ENCODE measurements around the gene GRAMD2B. TPM values are rescaled to one million over a fixed set of nuclear protein-coding genes. Genes with fewer than 3 reads are reported as not detected.
"Not testable (repeated sequence)": the region's sequence is repeated elsewhere in the genome, so short reads cannot be mapped to it uniquely, and the experiment has no call there.

GRAMD2B gene
- total and polyA plus RNA-seq, 4 experiments from 2014 or later, result 4.0 to 6.1 (median 5.1) TPM

DNA sequence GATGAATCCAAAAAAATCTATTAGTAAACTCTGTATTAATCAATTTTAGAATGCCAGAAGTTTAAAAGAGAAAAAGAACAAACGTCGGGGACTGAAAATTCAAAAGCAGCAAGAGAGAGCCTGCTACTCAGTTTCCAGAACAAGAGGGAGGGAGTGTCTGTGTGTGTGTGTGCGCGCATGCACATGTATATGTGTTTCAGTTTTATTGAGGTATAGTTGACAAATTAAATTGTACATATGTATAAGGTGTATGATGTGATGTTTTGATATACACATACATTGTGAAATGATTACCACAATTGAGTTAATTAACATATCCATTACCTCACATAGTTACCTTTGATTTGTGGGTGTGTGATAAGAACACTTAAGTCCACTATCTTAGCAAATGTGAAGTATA lies 27.6 kb upstream of the GRAMD2B start:
- Mint-ChIP-seq H3K4me3 (no peak overlapping the region), H3K27ac (no peak overlapping the region), H3K36me3 (peaks cover 0 to 9% of the 10 kb centered on the region in 2 donors), H3K27me3 (peaks cover 0 to 2% of the 10 kb centered on the region in 2 donors), H3K9me3 (peaks cover 0 to 22% (median 18%) of the 10 kb centered on the region in 8 donors), H3K4me1 (peaks cover 0 to 3% (median under 1%) of the 10 kb centered on the region in 4 donors)
- no peaks in the 10 kb centered on the region for H3K27me3 ChIP-seq (ENCODE audit: insufficient read depth, low read length)
- no peak overlapping the region for H3K4me3 ChIP-seq (ENCODE audit: low read length in 2 of 2)
- DNase-seq, result no peak
- intact Hi-C loops (cut with micrococcal nuclease), result no loop called here
- CTCF ChIA-PET (ENCODE audit: partially characterized antibody), result no interaction called here
- H3K36me3 ChIP-seq (ENCODE audit: insufficient read depth, low read length), result no peaks in the 10 kb centered on the region
- POLR2A ChIA-PET (ENCODE audit: partially characterized antibody), result no interaction called here
- no peaks in the 10 kb centered on the region for H3K4me1 ChIP-seq (ENCODE audit: insufficient read depth, low read length)
- no peak overlapping the region for H3K27ac ChIP-seq (ENCODE audit: low read depth, low read length)
- peaks cover 0 to 2% of the 10 kb centered on the region in 2 donors for H3K9me3 ChIP-seq (ENCODE audit: control insufficient read depth in 1 of 2, low read length in 2 of 2)

DNA sequence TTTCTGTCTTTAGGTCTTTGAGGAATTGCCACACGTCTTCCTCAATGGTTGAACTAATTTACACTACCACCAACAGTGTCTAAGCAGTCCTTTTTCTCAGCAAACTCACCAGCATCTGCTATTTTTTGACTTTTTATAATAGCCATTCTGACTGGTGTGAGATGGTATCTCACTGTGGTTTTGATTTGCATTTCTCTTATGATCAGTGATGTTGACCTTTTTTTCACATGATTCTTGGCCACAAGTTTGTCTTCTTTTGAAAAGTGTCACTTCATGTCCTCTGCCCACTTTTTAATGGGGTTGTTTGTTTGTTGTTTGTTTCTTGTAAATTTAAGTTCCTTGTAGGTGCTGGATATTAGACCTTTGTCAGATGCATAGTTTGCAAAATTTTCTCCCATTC lies 26.5 kb upstream of the GRAMD2B start:
- H3K36me3 ChIP-seq (ENCODE audit: insufficient read depth, low read length); CTCF ChIA-PET (ENCODE audit: partially characterized antibody); H3K4me3 Mint-ChIP-seq; POLR2A ChIA-PET (ENCODE audit: partially characterized antibody); H3K27me3 ChIP-seq (ENCODE audit: insufficient read depth, low read length); H3K27ac ChIP-seq (ENCODE audit: low read depth, low read length); H3K4me1 Mint-ChIP-seq; H3K27ac Mint-ChIP-seq; H3K4me1 ChIP-seq (ENCODE audit: insufficient read depth, low read length); H3K27me3 Mint-ChIP-seq; DNase-seq; H3K4me3 ChIP-seq (ENCODE audit: low read length in 2 of 2); intact Hi-C loops (cut with micrococcal nuclease); H3K36me3 Mint-ChIP-seq; H3K9me3 ChIP-seq (ENCODE audit: control insufficient read depth in 1 of 2, low read length in 2 of 2): not testable (repeated sequence)
- H3K9me3 Mint-ChIP-seq, result peaks cover 0 to 31% (median 24%) of the 10 kb centered on the region in 8 donors

GRCh38 chr5:126398791-126399190 lies 24.4 kb upstream of the GRAMD2B start:
- no peak overlapping the region for H3K4me3 ChIP-seq (ENCODE audit: low read length in 2 of 2)
- H3K4me1 ChIP-seq (ENCODE audit: insufficient read depth, low read length), result no peaks in the 10 kb centered on the region
- peaks cover 0 to 35% (median 27%) of the 10 kb centered on the region in 8 donors for H3K9me3 Mint-ChIP-seq
- H3K27ac ChIP-seq (ENCODE audit: low read depth, low read length), result no peak overlapping the region
- no peak overlapping the region for H3K4me3 Mint-ChIP-seq
- no peaks in the 10 kb centered on the region for H3K27me3 ChIP-seq (ENCODE audit: insufficient read depth, low read length)
- intact Hi-C loops (cut with micrococcal nuclease), result no loop called here
- H3K4me1 Mint-ChIP-seq, result peaks cover 0 to 3% (median under 1%) of the 10 kb centered on the region in 4 donors
- no peaks in the 10 kb centered on the region for H3K27me3 Mint-ChIP-seq
- ChIA-PET POLR2A (ENCODE audit: partially characterized antibody) (no interaction called here), CTCF (ENCODE audit: partially characterized antibody) (no interaction called here)
- H3K36me3 ChIP-seq (ENCODE audit: insufficient read depth, low read length), result no peaks in the 10 kb centered on the region
- peaks cover 0 to 9% of the 10 kb centered on the region in 2 donors for H3K36me3 Mint-ChIP-seq
- DNase-seq, result no peak
- H3K27ac Mint-ChIP-seq, result no peak overlapping the region
- peaks cover 0 to 4% of the 10 kb centered on the region in 2 donors for H3K9me3 ChIP-seq (ENCODE audit: control insufficient read depth in 1 of 2, low read length in 2 of 2)

DNA sequence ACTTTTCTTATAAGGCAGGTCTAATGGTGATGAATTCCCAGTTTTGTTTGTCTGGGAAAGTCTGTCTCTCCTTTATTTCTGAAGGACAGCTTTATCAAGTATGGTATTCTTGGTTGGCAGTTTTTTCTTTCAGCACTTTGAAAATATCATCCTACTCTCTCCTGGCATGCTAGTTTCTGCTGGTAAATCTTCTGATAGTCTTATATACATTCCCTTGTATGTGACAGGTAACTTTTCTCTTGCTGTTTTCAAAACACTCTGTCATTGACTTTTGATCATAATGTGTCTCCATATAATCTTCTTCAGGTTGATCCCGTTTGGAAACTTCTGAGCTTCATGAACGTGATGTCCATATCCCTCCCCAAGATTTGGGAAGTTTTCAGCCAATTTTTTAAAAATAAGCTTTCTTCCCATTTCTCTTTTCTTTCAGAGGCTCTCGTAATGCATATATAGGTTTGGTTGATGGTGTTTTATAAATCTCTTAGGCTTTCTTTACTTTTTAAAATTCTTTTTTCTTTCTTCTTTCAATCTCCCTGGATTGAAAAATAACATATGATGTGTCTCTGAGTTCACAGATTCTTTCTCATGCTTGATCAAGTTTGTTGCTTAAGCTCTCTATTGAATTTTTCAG lies 22.5 kb upstream of the GRAMD2B start:
- ChIA-PET CTCF (ENCODE audit: partially characterized antibody) (interaction anchor here (1.4 kb wide), 1 partner anchor 99 kb away, joined by 4 read pairs; no protein-coding TSS in a partner anchor), POLR2A (ENCODE audit: partially characterized antibody) (no interaction called here)
- H3K4me3 ChIP-seq (ENCODE audit: low read length in 2 of 2), result no peak overlapping the region
- peaks cover 0 to 4% of the 10 kb centered on the region in 2 donors for H3K9me3 ChIP-seq (ENCODE audit: control insufficient read depth in 1 of 2, low read length in 2 of 2)
- DNase-seq, result no peak
- Mint-ChIP-seq H3K4me1 (peaks cover 0 to 3% (median under 1%) of the 10 kb centered on the region in 4 donors), H3K27me3 (peaks cover 3 to 4% of the 10 kb centered on the region in 2 donors), H3K9me3 (peaks cover 0 to 35% (median 27%) of the 10 kb centered on the region in 8 donors), H3K4me3 (no peak overlapping the region), H3K27ac (peak overlapping the region in 1 of 7 donors; percentile 42), H3K36me3 (peaks cover 0 to 9% of the 10 kb centered on the region in 2 donors)
- no peaks in the 10 kb centered on the region for H3K36me3 ChIP-seq (ENCODE audit: insufficient read depth, low read length)
- H3K4me1 ChIP-seq (ENCODE audit: insufficient read depth, low read length), result no peaks in the 10 kb centered on the region
- no peaks in the 10 kb centered on the region for H3K27me3 ChIP-seq (ENCODE audit: insufficient read depth, low read length)
- H3K27ac ChIP-seq (ENCODE audit: low read depth, low read length), result no peak overlapping the region
- intact Hi-C loops (cut with micrococcal nuclease), result no loop called here

DNA sequence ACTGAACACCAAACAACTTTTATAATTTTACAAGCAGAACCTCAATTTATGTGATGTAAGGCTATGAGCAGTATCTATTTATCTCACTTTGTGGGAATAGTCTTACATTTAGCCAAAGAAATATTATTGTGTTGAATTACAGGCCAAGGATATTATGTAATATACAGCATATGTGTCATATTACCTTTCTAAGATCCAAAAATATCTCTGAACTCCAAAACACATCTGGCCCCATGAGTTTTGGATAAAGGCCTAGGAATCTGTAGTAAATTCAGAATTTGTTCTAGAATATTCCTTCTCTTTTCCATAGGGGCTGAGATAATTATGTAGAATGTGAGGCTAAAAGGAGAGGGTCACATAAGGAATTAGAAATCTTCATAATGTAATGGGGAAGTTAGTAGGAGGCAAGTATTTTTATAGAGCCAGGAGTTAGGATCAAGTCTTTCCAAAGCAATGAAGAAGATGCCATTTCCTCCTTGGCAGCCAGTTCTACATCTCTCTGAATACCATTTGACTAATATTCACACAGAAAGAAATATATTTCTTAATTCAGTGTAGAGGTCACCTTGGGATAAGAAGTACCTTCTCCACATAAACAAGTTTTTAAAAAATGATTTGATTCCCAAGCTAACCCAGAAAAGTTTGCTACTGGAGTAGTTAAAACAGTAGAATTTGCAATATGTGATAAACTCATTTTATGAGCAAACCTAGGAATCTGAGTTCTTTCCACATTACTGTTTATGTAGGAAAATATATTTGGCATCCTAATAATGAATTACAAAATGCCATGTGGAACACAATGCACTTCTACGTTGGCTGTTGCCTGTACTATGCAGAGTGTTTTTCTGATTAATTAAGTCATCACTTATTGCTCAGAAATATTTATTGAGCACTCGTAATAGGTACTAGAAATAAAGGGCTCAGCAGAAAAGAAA lies 20.3 kb upstream of the GRAMD2B start:
- Histone ChIP-seq H3K4me3 (ENCODE audit: low read length in 2 of 2) (no peak overlapping the region), H3K9me3 (ENCODE audit: control insufficient read depth in 1 of 2, low read length in 2 of 2) (peaks cover 0 to 4% of the 10 kb centered on the region in 2 donors), H3K4me1 (ENCODE audit: insufficient read depth, low read length) (no peaks in the 10 kb centered on the region), H3K27me3 (ENCODE audit: insufficient read depth, low read length) (no peaks in the 10 kb centered on the region), H3K27ac (ENCODE audit: low read depth, low read length) (no peak overlapping the region), H3K36me3 (ENCODE audit: insufficient read depth, low read length) (no peaks in the 10 kb centered on the region)
- DNase-seq, result no peak
- Mint-ChIP-seq H3K4me1 (peaks cover 0 to 1% (median 0%) of the 10 kb centered on the region in 4 donors), H3K4me3 (no peak overlapping the region), H3K27ac (no peak overlapping the region), H3K36me3 (peaks cover 0 to 9% of the 10 kb centered on the region in 2 donors), H3K27me3 (peaks cover 3 to 4% of the 10 kb centered on the region in 2 donors), H3K9me3 (peaks cover 0 to 35% (median 27%) of the 10 kb centered on the region in 8 donors)
- intact Hi-C loops (cut with micrococcal nuclease), result no loop called here
- POLR2A ChIA-PET (ENCODE audit: partially characterized antibody), result no interaction called here
- CTCF ChIA-PET (ENCODE audit: partially characterized antibody), result no interaction called here

DNA sequence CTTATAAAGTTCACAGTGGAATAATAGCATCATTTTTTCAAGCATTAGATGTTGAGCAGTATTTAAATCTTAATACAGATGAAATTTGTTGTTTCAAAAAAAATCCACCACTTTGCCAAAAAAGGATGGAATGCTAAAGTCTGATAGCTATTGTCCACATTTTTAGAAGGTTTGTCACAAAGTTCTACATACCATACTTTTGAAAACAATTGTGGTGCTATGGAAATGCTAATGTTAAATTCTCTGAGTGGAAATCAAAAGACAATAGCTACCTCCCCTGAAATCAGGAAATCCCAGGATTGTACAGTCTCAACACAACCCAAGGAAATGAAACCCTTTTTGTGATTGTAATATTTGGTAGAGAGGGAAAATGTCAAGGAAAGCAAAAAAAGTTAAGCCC lies 19.3 kb upstream of the GRAMD2B start:
- Histone ChIP-seq H3K27ac (ENCODE audit: low read depth, low read length) (no peak overlapping the region), H3K27me3 (ENCODE audit: insufficient read depth, low read length) (no peaks in the 10 kb centered on the region), H3K36me3 (ENCODE audit: insufficient read depth, low read length) (no peaks in the 10 kb centered on the region), H3K4me3 (ENCODE audit: low read length in 2 of 2) (no peak overlapping the region), H3K4me1 (ENCODE audit: insufficient read depth, low read length) (no peaks in the 10 kb centered on the region), H3K9me3 (ENCODE audit: control insufficient read depth in 1 of 2, low read length in 2 of 2) (peaks cover 0 to 4% of the 10 kb centered on the region in 2 donors)
- no peaks in the 10 kb centered on the region for H3K4me1 Mint-ChIP-seq
- POLR2A ChIA-PET (ENCODE audit: partially characterized antibody), result no interaction called here
- CTCF ChIA-PET (ENCODE audit: partially characterized antibody), result interaction anchor here (0.6 kb wide), 1 partner anchor 13 kb away, joined by 3 read pairs; no protein-coding TSS in a partner anchor
- H3K4me3 Mint-ChIP-seq, result no peak overlapping the region
- H3K27ac Mint-ChIP-seq, result no peak overlapping the region
- peaks cover 0 to 30% (median 24%) of the 10 kb centered on the region in 8 donors for H3K9me3 Mint-ChIP-seq
- DNase-seq, result no peak
- intact Hi-C loops (cut with micrococcal nuclease), result no loop called here
- H3K27me3 Mint-ChIP-seq, result peaks cover 3 to 4% of the 10 kb centered on the region in 2 donors
- H3K36me3 Mint-ChIP-seq, result peaks cover 0 to 9% of the 10 kb centered on the region in 2 donors

DNA sequence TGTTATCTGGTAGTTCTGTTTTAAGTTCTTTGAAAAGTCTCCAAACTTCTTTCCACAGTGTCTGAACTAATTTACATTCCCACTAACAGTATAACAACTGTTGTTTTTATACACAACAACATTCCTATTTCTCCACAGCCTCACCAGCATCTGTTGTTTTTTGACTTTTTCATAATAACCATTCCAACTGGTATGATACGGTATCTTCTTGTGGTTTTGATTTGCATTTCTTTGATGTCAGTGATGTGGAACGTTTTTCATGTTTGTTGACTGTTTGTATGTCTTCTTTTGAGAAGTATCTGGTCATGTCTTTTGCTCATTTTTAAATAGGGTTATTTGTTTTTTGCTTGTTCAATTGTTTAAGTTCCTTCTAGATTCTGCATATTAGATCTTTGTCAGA lies 12.6 kb upstream of the GRAMD2B start:
- H3K36me3 Mint-ChIP-seq, result no peaks in the 10 kb centered on the region
- H3K27ac ChIP-seq (ENCODE audit: low read depth, low read length), result no peak overlapping the region
- peaks cover 0 to 2% (median 0%) of the 10 kb centered on the region in 4 donors for H3K4me1 Mint-ChIP-seq
- no peak overlapping the region for H3K4me3 Mint-ChIP-seq
- H3K4me1 ChIP-seq (ENCODE audit: insufficient read depth, low read length), result no peaks in the 10 kb centered on the region
- ChIA-PET CTCF (ENCODE audit: partially characterized antibody) (no interaction called here), POLR2A (ENCODE audit: partially characterized antibody) (no interaction called here)
- H3K27me3 ChIP-seq (ENCODE audit: insufficient read depth, low read length), result peaks cover 4% of the 10 kb centered on the region
- H3K9me3 ChIP-seq (ENCODE audit: control insufficient read depth in 1 of 2, low read length in 2 of 2), result no peaks in the 10 kb centered on the region
- no peaks in the 10 kb centered on the region for H3K36me3 ChIP-seq (ENCODE audit: insufficient read depth, low read length)
- DNase-seq, result no peak
- no peak overlapping the region for H3K4me3 ChIP-seq (ENCODE audit: low read length in 2 of 2)
- peaks cover 0 to 18% (median 11%) of the 10 kb centered on the region in 8 donors for H3K9me3 Mint-ChIP-seq
- H3K27me3 Mint-ChIP-seq, result peaks cover 5 to 29% of the 10 kb centered on the region in 2 donors
- intact Hi-C loops (cut with micrococcal nuclease), result no loop called here
- H3K27ac Mint-ChIP-seq, result no peak overlapping the region
